ENCODE data around the gene WBP2. TPM values are rescaled to one million over a fixed set of nuclear protein-coding genes. Genes with fewer than 3 reads are reported as not detected.

WBP2 gene
- total and polyA plus RNA-seq, 12 donors, result 130 to 210 (median 173) TPM

GRCh38 chr17:75850928-75851692 lies 4.0 kb downstream of the WBP2 start:
- peaks cover 0 to 74% (median 34%) of the 10 kb centered on the region in 9 donors for H3K36me3 ChIP-seq
- no peak overlapping the region for H3K4me3 ChIP-seq
- no peaks in the 10 kb centered on the region for H3K9me3 ChIP-seq
- DNase-seq (peak in 1 of 2 donors; percentile 44), ATAC-seq (peak in 2 of 8 donors; percentile 6 to 11)
- WGBS, 2 donors, result 66 to 72% methylated on average over 12 of the region's 12 CpGs
- peaks cover 52 to 90% (median 83%) of the 10 kb centered on the region in 9 donors for H3K4me1 ChIP-seq
- no peaks in the 10 kb centered on the region for H3K27me3 ChIP-seq
- no peak for TF ChIP-seq CTCF (IDR thresholded peaks at IDR 0.05)
- H3K27ac ChIP-seq, result peak overlapping the region; percentile 58 to 92 (median 82)
- intact Hi-C loops (cut with DNase I), result no loop called here

- H3K9me3 ChIP-seq, result no peaks in the 10 kb centered on the region
- ATAC-seq (no peak), DNase-seq (no peak)
- no peak for TF ChIP-seq CTCF (IDR thresholded peaks at IDR 0.05)
- peaks cover 65 to 100% (median 96%) of the 10 kb centered on the region in 9 donors for H3K4me1 ChIP-seq
- H3K27me3 ChIP-seq, result no peaks in the 10 kb centered on the region
- H3K4me3 ChIP-seq, result peak overlapping the region in 2 of 10 donors; percentile 0
- intact Hi-C loops (cut with DNase I), result loop anchor here in 1 of 10 donors (5.0 kb wide), 1 partner anchor 72 kb away; a partner anchor contains a TSS
- peaks cover 0 to 83% (median 34%) of the 10 kb centered on the region in 9 donors for H3K36me3 ChIP-seq
- WGBS, 2 donors, result 53 to 61% methylated on average over 9 of the region's 9 CpGs
- peak overlapping the region; percentile 20 to 92 (median 86) for H3K27ac ChIP-seq
Observed at GRCh38 chr17:75849724-75850123, 5.4 kb downstream of the WBP2 start.

- peaks cover 68 to 100% (median 96%) of the 10 kb centered on the region in 9 donors for H3K4me1 ChIP-seq
- peaks cover 0 to 83% (median 34%) of the 10 kb centered on the region in 9 donors for H3K36me3 ChIP-seq
- WGBS, 2 donors, result 69 to 71% methylated on average over 11 of the region's 11 CpGs
- H3K27me3 ChIP-seq, result no peaks in the 10 kb centered on the region
- H3K9me3 ChIP-seq, result no peaks in the 10 kb centered on the region
- peak overlapping the region; percentile 20 to 92 (median 86) for H3K27ac ChIP-seq
- DNase-seq (no peak), ATAC-seq (no peak)
- intact Hi-C loops (cut with DNase I), result loop anchor here in 1 of 10 donors (5.0 kb wide), 1 partner anchor 72 kb away; a partner anchor contains a TSS
- TF ChIP-seq CTCF (IDR thresholded peaks at IDR 0.05), result no peak
- peak overlapping the region in 2 of 10 donors; percentile 0 for H3K4me3 ChIP-seq
Observed at GRCh38 chr17:75849279-75849646, 5.9 kb downstream of the WBP2 start.

- WGBS, 2 donors, result 39 to 44% methylated on average over 16 of the region's 16 CpGs
- peak; percentile 21 to 72 (median 58) for ATAC-seq
- H3K27ac ChIP-seq, result peak overlapping the region; percentile 54 to 92 (median 86)
- H3K9me3 ChIP-seq, result no peaks in the 10 kb centered on the region
- H3K36me3 ChIP-seq, result peaks cover 0 to 83% (median 34%) of the 10 kb centered on the region in 9 donors
- peaks cover 62 to 100% (median 91%) of the 10 kb centered on the region in 9 donors for H3K4me1 ChIP-seq
- peak; percentile 79 to 80 for DNase-seq
- intact Hi-C loops (cut with DNase I), result loop anchor here in 1 of 10 donors (5.0 kb wide), 1 partner anchor 71 kb away; a partner anchor contains a TSS
- peak overlapping the region in 2 of 10 donors; percentile 0 for H3K4me3 ChIP-seq
- no peaks in the 10 kb centered on the region for H3K27me3 ChIP-seq
- TF ChIP-seq CTCF (IDR thresholded peaks at IDR 0.05), result peak; percentile 37 to 78 (median 68)
Observed at GRCh38 chr17:75848523-75849278, 6.4 kb downstream of the WBP2 start.

All from heart right ventricle (tissue), 16 donors.